VCaP (cell line): ENCODE data around the gene RCCD1.

Experiments used
- H3K27ac ChIP-seq: fragments of 450-650 bp; 2 replicates; pipeline ENCODE4 v1.5.1; 2017
- TF ChIP-seq, protein P1 (sequence below): fragments of 450-650 bp; conservative IDR thresholded peaks from 2 replicates; pipeline ENCODE4 v1.5.1; 2017; ENCODE audit warnings: mild to moderate bottlenecking, moderate library complexity

RCCD1 gene

GRCh38 chr15:90994417-90995311 lies 40.0 kb downstream of the RCCD1 start, which contains the start of gene PRC1:
TSS of gene PRC1 (minus strand) at chr15:90994535. CDS start at chr15:90994417, 118 bp downstream.
- TF ChIP-seq, protein P1, sequence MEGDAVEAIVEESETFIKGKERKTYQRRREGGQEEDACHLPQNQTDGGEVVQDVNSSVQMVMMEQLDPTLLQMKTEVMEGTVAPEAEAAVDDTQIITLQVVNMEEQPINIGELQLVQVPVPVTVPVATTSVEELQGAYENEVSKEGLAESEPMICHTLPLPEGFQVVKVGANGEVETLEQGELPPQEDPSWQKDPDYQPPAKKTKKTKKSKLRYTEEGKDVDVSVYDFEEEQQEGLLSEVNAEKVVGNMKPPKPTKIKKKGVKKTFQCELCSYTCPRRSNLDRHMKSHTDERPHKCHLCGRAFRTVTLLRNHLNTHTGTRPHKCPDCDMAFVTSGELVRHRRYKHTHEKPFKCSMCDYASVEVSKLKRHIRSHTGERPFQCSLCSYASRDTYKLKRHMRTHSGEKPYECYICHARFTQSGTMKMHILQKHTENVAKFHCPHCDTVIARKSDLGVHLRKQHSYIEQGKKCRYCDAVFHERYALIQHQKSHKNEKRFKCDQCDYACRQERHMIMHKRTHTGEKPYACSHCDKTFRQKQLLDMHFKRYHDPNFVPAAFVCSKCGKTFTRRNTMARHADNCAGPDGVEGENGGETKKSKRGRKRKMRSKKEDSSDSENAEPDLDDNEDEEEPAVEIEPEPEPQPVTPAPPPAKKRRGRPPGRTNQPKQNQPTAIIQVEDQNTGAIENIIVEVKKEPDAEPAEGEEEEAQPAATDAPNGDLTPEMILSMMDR, result no peak
- peak within 1 kb of the TSS; percentile 87 for H3K27ac ChIP-seq

DNA sequence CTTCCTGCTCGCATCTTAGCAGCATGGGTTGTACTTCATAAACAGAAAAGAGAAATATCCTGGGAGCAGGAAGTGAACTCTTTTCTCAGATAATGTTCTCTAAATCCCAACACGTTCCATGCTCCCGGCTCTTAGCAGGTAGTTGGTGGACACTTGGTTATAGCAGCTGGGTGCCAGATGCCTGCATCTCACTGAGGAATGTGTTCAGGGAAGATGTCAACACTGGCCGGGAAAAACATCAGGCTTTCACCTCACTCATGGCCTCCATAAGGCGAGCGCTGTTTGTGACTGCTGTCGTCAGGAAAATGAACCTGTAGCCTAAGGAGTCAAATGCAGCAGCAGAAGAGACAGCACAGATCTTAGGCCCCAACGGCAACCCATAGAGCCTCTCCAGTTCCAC lies 44.1 kb downstream of the RCCD1 start:
- TF ChIP-seq, protein P1, result no peak
- H3K27ac ChIP-seq, result no peak overlapping the region

GRCh38 chr15:91001209-91001608 lies 46.5 kb downstream of the RCCD1 start:
- TF ChIP-seq, protein P1, result no peak
- H3K27ac ChIP-seq, result no peak overlapping the region

DNA sequence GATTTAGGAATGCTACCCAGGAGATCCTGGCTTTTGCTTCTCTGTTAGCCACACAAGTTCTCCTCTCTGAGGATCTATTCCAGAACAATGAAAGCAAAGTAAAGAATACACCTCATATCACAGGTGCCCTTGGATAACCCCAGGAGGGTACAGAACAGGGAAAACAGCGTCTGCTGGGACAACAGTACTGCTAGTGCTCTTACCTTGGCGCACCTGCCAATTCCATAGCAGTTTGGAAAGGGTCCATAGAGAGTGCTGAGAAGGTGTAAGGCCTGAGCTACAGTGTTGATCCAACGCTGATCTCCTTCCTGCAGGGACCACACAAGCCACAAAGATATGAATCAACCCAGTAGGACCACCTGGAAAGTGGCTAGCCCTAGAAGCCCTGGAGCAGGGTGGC lies 52.6 kb downstream of the RCCD1 start:
- H3K27ac ChIP-seq, result peak overlapping the region; percentile 24
- TF ChIP-seq, protein P1, result no peak
